DMS 273 (cell line): ENCODE measurements around the gene ZSWIM5.
"Not testable (repeated sequence)": the region's sequence is repeated elsewhere in the genome, so short reads cannot be mapped to it uniquely, and the experiment has no call there.

Experiments
- DNase-seq: peaks from one replicate; lab custom pipeline; 2025; ENCODE audit not compliant: unreplicated experiment; lab: John Stamatoyannopoulos, UW

ZSWIM5 gene

GRCh38 chr1:45148209-45148825, 58.1 kb downstream of the ZSWIM5 start:
- DNase-seq: no peak

GRCh38 chr1:45146833-45147232, 59.6 kb downstream of the ZSWIM5 start:
- DNase-seq: no peak

GRCh38 chr1:45141247-45142003, 65.0 kb downstream of the ZSWIM5 start:
- no peak for DNase-seq

- DNase-seq: no peak
Measured at GRCh38 chr1:45136984-45137383, 69.4 kb downstream of the ZSWIM5 start.

- no peak for DNase-seq
Measured at GRCh38 chr1:45135316-45135715, 71.1 kb downstream of the ZSWIM5 start.

- no peak for DNase-seq
Measured at GRCh38 chr1:45134461-45134873, 71.9 kb downstream of the ZSWIM5 start.

GRCh38 chr1:45132719-45133118, 73.7 kb downstream of the ZSWIM5 start:
- DNase-seq: not testable (repeated sequence)

- no peak for DNase-seq
Measured at GRCh38 chr1:45123358-45123757, 83.0 kb downstream of the ZSWIM5 start.

- no peak for DNase-seq
Measured at GRCh38 chr1:45122724-45123123, 83.7 kb downstream of the ZSWIM5 start.

GRCh38 chr1:45117766-45118165, 88.6 kb downstream of the ZSWIM5 start:
- DNase-seq: no peak

GRCh38 chr1:45116820-45117219, 89.6 kb downstream of the ZSWIM5 start:
- no peak for DNase-seq

- no peak for DNase-seq
Measured at GRCh38 chr1:45116340-45116739, 90.1 kb downstream of the ZSWIM5 start.

- not testable (repeated sequence) for DNase-seq
Measured at GRCh38 chr1:45115198-45115597, 91.2 kb downstream of the ZSWIM5 start.

- no peak for DNase-seq
Measured at GRCh38 chr1:45112661-45113060, 93.7 kb downstream of the ZSWIM5 start.

GRCh38 chr1:45111239-45111638, 95.2 kb downstream of the ZSWIM5 start:
- DNase-seq: no peak

GRCh38 chr1:45107782-45108181, 98.6 kb downstream of the ZSWIM5 start:
- DNase-seq: no peak

GRCh38 chr1:45106864-45107263, 99.5 kb downstream of the ZSWIM5 start:
- not testable (repeated sequence) for DNase-seq

- DNase-seq: not testable (repeated sequence)
Measured at GRCh38 chr1:45106156-45106545, 100.3 kb downstream of the ZSWIM5 start.

- DNase-seq: not testable (repeated sequence)
Measured at GRCh38 chr1:45105486-45106155, 100.8 kb downstream of the ZSWIM5 start.

- no peak for DNase-seq
Measured at GRCh38 chr1:45103534-45103933, 102.9 kb downstream of the ZSWIM5 start.

GRCh38 chr1:45101947-45102346, 104.5 kb downstream of the ZSWIM5 start:
- DNase-seq: no peak

GRCh38 chr1:45101528-45101927, 104.9 kb downstream of the ZSWIM5 start:
- not testable (repeated sequence) for DNase-seq
